ENCODE measurements around the gene LTB4R2. TPM values are rescaled to one million over a fixed set of nuclear protein-coding genes. Genes with fewer than 3 reads are reported as not detected.

LTB4R2 gene
- total RNA-seq, 1 donor from 2014 or later: 13.9 TPM

- peak; percentile 84 for DNase-seq
These were observed 10.4 kb upstream of the LTB4R2 start, which contains the start of the genes DHRS1 and NOP9 for GRCh38 chr14:24299255-24300191. Gene DHRS1, minus strand, starts transcription at chr14:24299780. Its CDS starts 674 bp downstream, at chr14:24299106. Gene NOP9, plus strand, starts transcription at chr14:24299850. Its CDS starts 105 bp downstream, at chr14:24299955.

DNA sequence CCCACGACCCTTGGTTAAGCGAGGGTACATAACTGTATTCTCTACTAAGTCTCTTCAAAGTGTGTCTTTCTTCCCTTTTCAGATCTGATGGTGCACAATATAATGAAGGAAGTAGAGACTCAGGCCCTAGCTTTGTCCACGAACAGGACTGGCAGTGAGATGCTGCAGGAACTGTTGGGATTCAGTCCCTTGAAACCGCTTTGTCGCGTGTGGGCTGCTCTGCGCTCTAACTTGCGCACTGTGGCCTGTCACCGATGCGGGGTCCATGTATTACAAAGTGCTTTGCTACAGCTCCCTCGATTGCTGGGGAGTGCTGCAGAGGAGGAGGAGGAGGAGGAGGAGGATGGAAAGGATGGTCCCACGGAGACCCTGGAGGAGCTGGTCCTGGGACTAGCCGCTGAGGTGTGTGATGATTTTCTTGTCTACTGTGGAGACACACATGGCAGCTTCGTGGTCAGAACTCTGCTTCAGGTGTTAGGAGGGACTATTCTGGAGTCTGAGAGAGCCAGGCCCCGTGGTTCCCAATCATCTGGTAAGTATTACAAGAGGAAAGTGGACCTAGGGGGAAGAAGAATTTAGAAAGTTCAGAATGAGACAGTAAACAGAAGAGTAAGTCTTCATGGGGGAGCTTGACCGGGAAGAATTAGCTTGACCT lies 9.5 kb upstream of the LTB4R2 start:
- DNase-seq: no peak

DNA sequence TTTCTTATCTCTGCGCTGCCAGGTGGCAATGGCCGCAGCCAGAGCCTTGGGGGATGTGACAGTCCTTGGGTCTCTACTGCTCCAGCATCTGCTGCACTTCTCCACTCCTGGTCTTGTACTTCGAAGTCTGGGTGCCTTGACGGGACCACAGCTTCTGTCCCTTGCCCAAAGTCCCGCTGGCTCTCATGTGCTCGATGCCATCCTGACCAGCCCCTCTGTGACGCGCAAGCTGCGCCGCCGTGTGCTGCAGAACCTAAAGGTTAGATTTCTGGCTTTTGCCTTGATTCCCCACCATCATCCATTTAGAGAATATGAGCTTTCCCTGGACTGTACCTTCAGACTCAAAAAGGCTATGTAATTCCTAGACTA lies 5.9 kb upstream of the LTB4R2 start:
- no peak for DNase-seq

DNA sequence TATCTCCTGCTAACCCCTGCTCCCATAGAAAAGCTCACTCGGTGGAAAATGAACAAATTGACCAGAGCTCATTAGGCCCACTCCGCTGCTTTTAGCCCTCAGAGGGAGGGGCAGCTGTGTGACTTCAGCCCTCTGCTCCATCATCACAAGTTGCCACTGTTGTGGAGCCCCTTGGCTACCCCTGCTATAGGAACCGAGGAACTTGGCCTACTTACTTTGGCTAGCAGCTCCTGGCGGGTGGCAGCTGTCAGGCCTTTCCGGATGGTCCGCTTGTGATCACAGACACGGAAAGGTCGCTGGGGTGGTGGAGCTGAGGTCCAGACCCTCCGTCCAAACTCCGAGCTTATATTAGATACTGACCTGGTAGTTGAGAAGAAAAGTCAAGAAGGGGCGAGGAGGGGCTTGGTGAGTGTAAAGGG lies 2.8 kb upstream of the LTB4R2 start:
- no peak for DNase-seq

- DNase-seq: no peak
These were observed 2.2 kb upstream of the LTB4R2 start, which contains the start of gene CIDEB for GRCh38 chr14:24307575-24308341. Gene CIDEB, minus strand, starts transcription at chr14:24307977. Its CDS starts 119 bp downstream, at chr14:24307858.

GRCh38 chr14:24308342-24309124 lies 1.4 kb upstream of the LTB4R2 start:
- no peak for DNase-seq

GRCh38 chr14:24310265-24310645 lies 315 bp downstream of the LTB4R2 start:
- DNase-seq: no peak

- DNase-seq: peak; percentile 45
These were observed 985 bp downstream of the LTB4R2 start, which contains the start of gene LTB4R for GRCh38 chr14:24310646-24311604. Gene LTB4R, plus strand, starts transcription at chr14:24311502. Its CDS starts 4,150 bp downstream, at chr14:24315652.

DNA sequence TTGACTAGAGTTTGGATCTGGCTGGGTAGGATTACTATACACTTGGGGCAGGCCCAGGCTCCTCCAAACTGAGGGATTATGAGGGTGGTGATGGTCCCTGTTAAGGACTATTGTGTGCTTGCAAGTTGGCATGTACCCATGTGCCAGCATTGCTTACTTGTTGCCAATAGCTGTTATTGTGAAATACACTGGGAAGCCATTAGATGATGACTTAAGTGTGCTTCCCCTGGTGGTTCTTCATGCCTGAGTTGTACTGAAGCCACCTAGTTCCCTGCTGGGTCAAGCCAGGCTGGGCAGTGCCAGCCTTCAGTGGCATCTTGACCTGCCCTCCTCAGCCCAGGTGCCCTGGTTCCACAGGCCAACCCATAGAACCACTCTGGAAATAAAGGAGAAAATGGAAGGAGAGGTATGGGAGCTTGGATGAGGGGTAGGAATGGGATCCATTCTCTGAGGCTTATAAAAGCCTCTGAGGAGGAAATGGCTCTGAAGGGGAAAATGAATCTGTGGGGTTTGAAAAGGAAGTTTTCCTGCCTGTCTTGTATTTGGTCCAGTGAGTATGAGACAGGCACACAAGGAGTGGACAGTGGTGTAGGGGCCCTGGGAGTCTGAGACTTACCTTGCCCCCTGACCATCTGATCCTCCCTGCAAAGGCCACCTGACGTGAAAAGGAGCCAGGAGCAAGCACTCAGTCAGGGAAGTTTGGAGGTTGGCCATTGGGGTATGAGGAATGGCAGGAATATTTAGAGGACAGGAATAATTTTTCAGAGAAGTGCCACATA lies 2.1 kb downstream of the LTB4R2 start:
- DNase-seq: peak; percentile 10

DNA sequence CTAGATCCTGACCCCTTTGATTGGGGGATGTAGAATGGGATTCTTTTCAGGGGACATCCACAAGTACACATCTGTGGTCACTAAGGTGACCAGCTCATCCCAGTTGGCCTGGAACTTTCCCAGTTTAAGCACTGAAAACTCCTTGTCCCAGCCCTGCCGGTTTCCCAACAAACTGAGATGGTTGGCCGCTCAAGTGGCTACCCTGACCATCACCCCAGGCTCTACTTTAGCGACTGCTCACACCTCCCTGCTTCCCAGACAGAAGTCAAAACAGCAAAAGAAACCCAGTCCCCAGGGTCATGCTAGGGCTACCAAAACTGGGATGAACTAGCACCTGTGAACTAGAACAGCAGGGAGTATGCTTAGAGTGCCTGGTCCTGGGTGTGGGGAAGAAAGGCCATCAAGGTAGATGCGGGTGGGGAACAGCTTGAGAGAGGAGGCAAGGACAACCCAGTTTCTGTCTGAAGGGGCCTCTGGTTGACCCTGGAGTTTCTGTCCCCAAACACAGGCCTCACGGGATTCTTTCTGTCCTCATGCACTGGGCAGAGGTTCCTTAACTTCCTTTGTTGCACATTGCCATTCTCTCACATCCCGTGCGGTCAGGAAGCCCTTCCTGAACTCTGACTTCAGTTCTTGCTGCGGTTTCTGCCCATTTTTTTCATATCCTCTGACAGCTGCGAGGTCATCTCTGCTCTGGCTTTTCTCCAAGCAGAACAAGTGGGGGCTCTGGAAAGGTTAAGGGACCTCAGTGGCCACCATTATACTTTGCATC lies 3.0 kb downstream of the LTB4R2 start:
- DNase-seq: no peak

GRCh38 chr14:24313913-24314312 lies 4.0 kb downstream of the LTB4R2 start:
- no peak for DNase-seq

DNA sequence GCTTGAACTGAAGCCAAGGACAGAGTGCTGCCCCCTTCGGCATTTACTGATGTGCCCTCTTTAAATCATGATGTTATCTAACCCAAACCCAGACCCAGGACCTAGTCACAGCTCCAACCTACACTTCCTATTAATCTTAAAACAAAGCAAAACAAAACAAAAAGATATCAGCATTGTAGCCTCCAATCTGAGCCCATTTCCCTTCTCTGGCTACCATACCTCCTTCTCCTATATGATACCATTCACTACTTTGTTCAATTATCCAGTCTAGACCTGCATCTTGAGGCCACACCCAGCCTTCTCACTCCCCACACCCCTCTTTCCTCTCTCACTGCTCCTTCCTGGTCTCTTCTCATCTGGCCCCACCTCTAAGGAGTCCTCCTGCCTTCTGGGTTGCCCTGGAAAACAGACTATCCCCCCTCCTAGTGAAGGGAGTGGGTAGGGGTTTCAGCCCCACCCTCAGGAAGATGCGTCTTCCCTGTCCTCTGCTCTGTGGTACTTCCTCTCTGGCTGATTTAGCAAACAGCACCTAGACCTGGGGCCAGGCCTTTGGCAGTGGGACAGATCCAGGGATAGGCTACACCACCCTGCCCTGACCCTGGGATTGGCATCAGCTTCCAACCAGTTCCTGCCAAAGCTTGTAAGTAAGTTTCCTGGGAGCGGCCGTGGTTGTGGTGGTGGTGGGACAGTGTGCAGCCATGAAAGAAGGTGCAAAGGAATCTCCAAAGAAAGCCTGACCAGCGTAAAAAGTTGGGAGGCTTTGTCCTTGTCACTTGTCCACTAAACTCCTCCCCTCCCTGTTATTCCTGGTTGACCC lies 4.6 kb downstream of the LTB4R2 start:
- no peak for DNase-seq

DNA sequence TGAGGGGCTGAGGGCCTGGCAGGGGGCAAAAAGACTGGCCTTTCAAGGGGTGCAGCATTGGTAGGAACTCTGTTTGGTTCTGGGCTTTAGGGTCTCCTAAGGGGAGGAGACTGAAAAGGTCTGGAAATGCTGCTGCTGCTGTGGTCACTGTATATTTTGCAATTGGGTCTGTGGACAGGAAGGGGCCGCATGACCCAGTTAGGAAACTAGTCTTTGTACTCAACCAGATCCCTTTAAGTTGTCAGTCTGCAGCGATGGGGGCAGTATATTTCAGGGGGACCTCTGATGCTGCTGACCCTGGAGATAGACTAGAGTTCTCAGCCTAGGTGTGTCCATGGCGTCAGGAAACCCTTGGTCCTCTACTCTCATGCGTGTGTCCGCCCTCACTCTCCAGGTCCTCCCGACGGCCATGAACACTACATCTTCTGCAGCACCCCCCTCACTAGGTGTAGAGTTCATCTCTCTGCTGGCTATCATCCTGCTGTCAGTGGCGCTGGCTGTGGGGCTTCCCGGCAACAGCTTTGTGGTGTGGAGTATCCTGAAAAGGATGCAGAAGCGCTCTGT lies 5.4 kb downstream of the LTB4R2 start:
- DNase-seq: no peak

- DNase-seq: no peak
These were observed 6.1 kb downstream of the LTB4R2 start for GRCh38 chr14:24315807-24316596.

GRCh38 chr14:24316597-24316950 lies 6.6 kb downstream of the LTB4R2 start:
- no peak for DNase-seq

DNA sequence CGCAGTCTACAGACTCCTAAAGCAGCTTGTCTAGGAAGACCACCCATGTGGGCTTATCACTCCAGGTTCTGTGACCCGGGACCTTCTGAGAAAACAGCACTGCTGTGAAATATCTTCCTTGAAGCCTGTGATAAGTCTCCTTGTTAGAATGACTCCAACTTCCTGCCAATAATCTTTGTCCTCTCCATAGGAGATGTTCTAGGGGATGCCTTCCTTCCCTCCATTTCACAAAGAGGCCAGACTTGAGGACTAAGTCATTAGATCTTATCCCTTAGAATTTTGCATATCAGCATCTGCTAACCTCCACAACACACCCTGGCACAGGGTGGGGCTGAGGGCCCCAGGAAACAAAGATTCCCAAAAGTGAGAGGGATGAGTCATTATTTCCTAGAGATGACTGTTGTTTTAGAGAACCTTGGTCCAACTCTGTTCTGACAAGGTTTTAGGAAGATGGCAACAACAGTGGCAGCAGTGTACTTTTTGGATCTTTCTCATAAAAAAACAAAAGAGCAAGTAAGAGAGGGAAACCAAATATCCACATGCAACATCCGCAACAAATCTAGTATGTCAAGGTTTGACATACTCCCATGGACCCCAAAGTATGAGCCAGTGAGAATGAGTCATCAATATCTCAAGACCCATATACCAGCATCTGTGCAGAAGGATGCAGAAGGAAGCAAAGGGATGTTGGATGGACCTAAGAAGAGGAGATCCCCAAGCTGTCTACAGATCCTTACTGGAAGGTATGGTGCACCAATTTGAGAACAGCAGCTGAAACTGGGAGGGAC lies 7.4 kb downstream of the LTB4R2 start:
- DNase-seq: no peak
